GM23248 (cell line): ENCODE measurements around the gene GSG1L2. TPM values are rescaled to one million over a fixed set of nuclear protein-coding genes. Genes with fewer than 3 reads are reported as not detected.

Experiments used
- DNase-seq: peaks from one replicate; pipeline ENCODE4 v3.0.0-alpha.2; 2015
- H2AFZ ChIP-seq: fragments of 200-600 bp; sonication (generic); 2 replicates; pipeline ENCODE4 v1.6.1; 2016; ENCODE audit warnings: antibody characterized with exemption
- H3F3A ChIP-seq: fragments of 200-600 bp; sonication (generic); 2 replicates; pipeline ENCODE4 v1.6.1; 2016; ENCODE audit warnings: mild to moderate bottlenecking, antibody characterized with exemption, mixed run types; ENCODE audit not compliant: insufficient read depth
- H3K27ac ChIP-seq: fragments of 200-600 bp; sonication (generic); 2 replicates; pipeline ENCODE4 v1.5.1; 2016; ENCODE audit warnings: mild to moderate bottlenecking
- H3K27me3 ChIP-seq: fragments of 200-600 bp; sonication (generic); replicated peaks from 2 replicates; pipeline ENCODE4 v1.6.1; 2016; ENCODE audit warnings: mild to moderate bottlenecking; ENCODE audit not compliant: insufficient read depth
- H3K36me3 ChIP-seq: fragments of 200-600 bp; sonication (generic); 2 replicates; pipeline ENCODE4 v1.6.1; 2016; ENCODE audit warnings: low read depth, mild to moderate bottlenecking
- H3K4me1 ChIP-seq: fragments of 200-600 bp; sonication (generic); 2 replicates; pipeline ENCODE4 v1.6.1; 2016; ENCODE audit warnings: mild to moderate bottlenecking; ENCODE audit not compliant: insufficient read depth
- H3K4me2 ChIP-seq: fragments of 200-600 bp; sonication (generic); one replicate; pipeline ENCODE4 v1.6.1; 2016; ENCODE audit warnings: mild to moderate bottlenecking; ENCODE audit not compliant: unreplicated experiment
- H3K4me3 ChIP-seq: fragments of 200-600 bp; sonication (generic); 2 replicates; pipeline ENCODE4 v1.5.1; 2016; ENCODE audit warnings: mild to moderate bottlenecking
- H3K79me2 ChIP-seq: fragments of 200-600 bp; sonication (generic); 2 replicates; pipeline ENCODE4 v1.6.1; 2016; ENCODE audit warnings: mild to moderate bottlenecking; ENCODE audit not compliant: insufficient read depth
- H3K9ac ChIP-seq: fragments of 200-600 bp; sonication (generic); 2 replicates; pipeline ENCODE4 v1.6.1; 2016; ENCODE audit warnings: mild to moderate bottlenecking
- H3K9me2 ChIP-seq: fragments of 200-600 bp; sonication (generic); 2 replicates; pipeline ENCODE4 v1.6.1; 2016; ENCODE audit warnings: mixed run types, mild to moderate bottlenecking, moderate library complexity; ENCODE audit not compliant: insufficient read depth
- H3K9me3 ChIP-seq: fragments of 200-600 bp; sonication (generic); one replicate; pipeline ENCODE4 v1.6.1; 2017; ENCODE audit warnings: low read depth
- H4K20me1 ChIP-seq: fragments of 200-600 bp; sonication (generic); 2 replicates; pipeline ENCODE4 v1.6.0; 2016; ENCODE audit not compliant: insufficient read depth
- EZH2 ChIP-seq: fragments of 200-600 bp; sonication (generic); IDR thresholded peaks from 2 replicates; pipeline ENCODE4 v1.6.1; 2018; ENCODE audit warnings: antibody characterized with exemption, mild to moderate bottlenecking; ENCODE audit not compliant: insufficient read depth, poor library complexity, severe bottlenecking
- EZH2phosphoT487 ChIP-seq: fragments of 200-600 bp; sonication (generic); IDR thresholded peaks from 2 replicates; pipeline ENCODE4 v1.6.1; 2018; ENCODE audit warnings: antibody characterized with exemption, moderate library complexity, mild to moderate bottlenecking, low read depth; ENCODE audit not compliant: insufficient read depth
- WGBS, 2 experiments: methylation state at CpG; one replicate each; pipeline ENCODE4 v1.1.6; 2015 to 2017; ENCODE audit warnings: low lambda C conversion rate in 2 of 2, low coverage in 1 of 2; ENCODE audit errors: missing lambda C conversion rate in 2 of 2; 5-methylcytosine and 5-hydroxymethylcytosine counted together
- in situ Hi-C: fragments of 300-500 bp; cut with MboI; formaldehyde crosslinking; loops from 2 replicates; pipeline ENCODE4 v1.15.0; 2020
- polyA plus RNA-seq: library from polyadenylated mRNA; unstranded; fragments of >200 nt; fragmentation: Nextera tagmentation; extraction: Ambion mirVana; gene quantifications from 2 replicates; pipeline ENCODE4 v1.2.1, GENCODE V29; 2016
- total RNA-seq: library from RNA; depleted of rRNA; stranded (reverse); fragments of >200 nt; shearing (Covaris generic); gene quantifications from 2 replicates; pipeline ENCODE4 v1.2.3, GENCODE V29; 2014; rRNA removed

The GSG1L2 gene
- total RNA-seq (not detected in 2 replicates), polyA plus RNA-seq (not detected in 2 replicates)

GRCh38 chr17:9821921-9822320 is at the start of gene GSG1L2:
Gene GSG1L2 (minus strand): TSS chr17:9822079. CDS start chr17:9822071, 8 bp downstream.
- WGBS, 2 experiments = 48 to 55% methylated on average over 15 of the region's 15 CpGs
- Histone ChIP-seq H3K9me2 (no peaks in the 10 kb centered on the region), H2AFZ (no peak within 1 kb of the TSS), H4K20me1 (no peaks in the 10 kb centered on the region), H3K27ac (no peak within 1 kb of the TSS), H3K4me1 (no peaks in the 10 kb centered on the region), H3K9ac (no peak within 1 kb of the TSS), H3K27me3 (peaks cover 9% of the 10 kb centered on the region; the same call in 1 of the 2 replicates), H3K36me3 (no peaks in the 10 kb centered on the region), H3K79me2 (no peaks in the 10 kb centered on the region), H3F3A (no peaks in the 10 kb centered on the region), H3K4me3 (no peak within 1 kb of the TSS), H3K9me3 (no peaks in the 10 kb centered on the region), H3K4me2 (no peak within 1 kb of the TSS)
- DNase-seq = no peak
- in situ Hi-C loops = no loop called here
- TF ChIP-seq EZH2phosphoT487 (no peak), EZH2 (no peak)

DNA sequence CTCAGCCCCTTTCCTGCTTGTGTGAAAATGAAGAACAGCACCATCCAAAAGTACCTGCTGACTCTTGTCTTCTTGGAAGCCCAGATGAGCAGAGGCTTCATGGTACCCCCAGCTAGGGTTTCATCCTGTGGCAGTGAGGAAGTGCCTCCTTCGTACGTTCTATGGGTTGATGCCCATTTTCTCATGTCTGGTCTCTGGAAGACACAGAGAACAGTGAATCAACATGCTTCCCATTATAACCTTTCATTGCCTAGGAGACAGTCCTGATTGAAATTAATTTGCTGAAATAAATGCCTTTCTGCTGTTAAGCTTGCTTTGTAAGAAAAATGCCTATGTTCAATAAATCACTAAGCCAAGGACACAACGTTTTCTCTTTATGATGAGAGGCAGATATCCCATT is 46.7 kb upstream of the GSG1L2 start:
- Histone ChIP-seq H3K9ac (no peak overlapping the region), H3K4me3 (no peak overlapping the region), H3K27me3 (peaks cover 5% of the 10 kb centered on the region; the same call in 1 of the 2 replicates), H2AFZ (no peak overlapping the region), H3K4me1 (no peaks in the 10 kb centered on the region), H3K36me3 (no peaks in the 10 kb centered on the region), H3F3A (no peaks in the 10 kb centered on the region), H3K9me2 (no peaks in the 10 kb centered on the region), H3K27ac (no peak overlapping the region), H3K9me3 (no peaks in the 10 kb centered on the region), H3K79me2 (no peaks in the 10 kb centered on the region), H3K4me2 (no peak overlapping the region), H4K20me1 (no peaks in the 10 kb centered on the region)
- in situ Hi-C loops = no loop called here
- DNase-seq = no peak
- TF ChIP-seq EZH2 (no peak), EZH2phosphoT487 (no peak)
- WGBS, 2 experiments = 36 to 39% methylated on average over 3 of the region's 3 CpGs

DNA sequence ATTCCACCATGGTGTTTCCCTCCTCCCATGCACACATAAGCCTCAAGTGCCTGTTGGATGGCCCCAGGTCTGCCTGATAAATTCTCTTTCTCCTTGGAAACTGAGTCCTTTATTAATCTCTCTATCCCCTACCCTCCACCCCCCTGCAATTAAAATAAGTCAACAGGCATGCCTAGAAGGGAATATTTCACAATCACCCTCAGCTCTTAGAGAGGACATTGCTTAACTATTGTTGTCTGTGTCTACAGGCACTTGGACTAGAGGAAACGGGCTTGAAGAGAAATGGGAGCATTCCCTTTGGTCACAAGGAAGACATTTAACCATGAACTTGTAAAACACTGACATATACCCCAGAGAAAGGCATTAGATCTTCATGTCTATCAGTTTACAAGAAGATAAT is 43.7 kb upstream of the GSG1L2 start:
- TF ChIP-seq EZH2 (no peak), EZH2phosphoT487 (no peak)
- 6% methylated on average over 1 of the region's 1 CpG for WGBS, 2 experiments
- peak; percentile 6 for DNase-seq

DNA sequence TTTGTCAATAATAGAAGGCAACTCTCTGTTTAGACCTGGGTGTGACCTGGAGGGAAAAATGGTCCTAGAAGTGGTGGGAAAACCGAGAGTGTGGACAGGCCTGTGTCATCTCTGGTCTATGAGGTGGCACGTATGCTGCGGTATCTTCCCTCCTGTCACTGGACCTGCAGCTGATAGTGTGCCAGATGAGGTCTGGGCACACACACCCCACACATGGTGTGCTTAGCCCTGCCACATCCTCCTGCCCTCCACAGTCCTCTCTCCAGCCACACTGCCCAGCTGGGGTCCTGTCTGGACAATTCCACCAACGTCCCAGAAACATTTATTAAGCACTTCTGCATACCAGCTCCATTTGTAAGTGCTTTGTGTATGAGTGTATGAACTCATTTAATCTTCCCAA is 41.1 kb upstream of the GSG1L2 start:
- Histone ChIP-seq H3K9ac (no peak overlapping the region), H3K4me3 (no peak overlapping the region), H3K9me2 (no peaks in the 10 kb centered on the region), H3K79me2 (no peaks in the 10 kb centered on the region), H3K4me1 (no peaks in the 10 kb centered on the region), H3K27me3 (no peaks in the 10 kb centered on the region; the same call in 1 of the 2 replicates), H3K4me2 (no peak overlapping the region), H3K36me3 (no peaks in the 10 kb centered on the region), H3K27ac (no peak overlapping the region), H4K20me1 (no peaks in the 10 kb centered on the region), H3K9me3 (no peaks in the 10 kb centered on the region), H2AFZ (no peak overlapping the region), H3F3A (no peaks in the 10 kb centered on the region)
- in situ Hi-C loops = no loop called here
- 43 to 55% methylated on average over 4 of the region's 4 CpGs for WGBS, 2 experiments
- TF ChIP-seq EZH2phosphoT487 (no peak), EZH2 (no peak)
- no peak for DNase-seq

More for the DNA sequence above, 43.7 kb upstream of the GSG1L2 start:
- Histone ChIP-seq H3K4me1 (no peaks in the 10 kb centered on the region), H2AFZ (no peak overlapping the region), H3K79me2 (no peaks in the 10 kb centered on the region), H3K4me2 (no peak overlapping the region), H3K9me2 (no peaks in the 10 kb centered on the region), H4K20me1 (no peaks in the 10 kb centered on the region), H3K9me3 (no peaks in the 10 kb centered on the region), H3K9ac (no peak overlapping the region), H3K27ac (no peak overlapping the region), H3K27me3 (no peaks in the 10 kb centered on the region; the same call in 1 of the 2 replicates), H3F3A (no peaks in the 10 kb centered on the region), H3K36me3 (no peaks in the 10 kb centered on the region), H3K4me3 (no peak overlapping the region)
- in situ Hi-C loops = no loop called here

- no peaks in the 10 kb centered on the region for H3K79me2 ChIP-seq
- no peaks in the 10 kb centered on the region; the same call in 1 of the 2 replicates for H3K27me3 ChIP-seq
- H3K27ac ChIP-seq = no peak overlapping the region
- 59 to 61% methylated on average over 1 of the region's 1 CpG for WGBS, 2 experiments
- no peaks in the 10 kb centered on the region for H3K9me2 ChIP-seq
- H4K20me1 ChIP-seq = no peaks in the 10 kb centered on the region
- H2AFZ ChIP-seq = no peak overlapping the region
- H3K36me3 ChIP-seq = no peaks in the 10 kb centered on the region
- no peak overlapping the region for H3K4me3 ChIP-seq
- no peak for TF ChIP-seq EZH2phosphoT487
- TF ChIP-seq EZH2 = no peak
- H3K4me1 ChIP-seq = no peaks in the 10 kb centered on the region
- in situ Hi-C loops = no loop called here
- H3F3A ChIP-seq = no peaks in the 10 kb centered on the region
- no peak overlapping the region for H3K4me2 ChIP-seq
- H3K9ac ChIP-seq = no peak overlapping the region
- DNase-seq = no peak
- no peaks in the 10 kb centered on the region for H3K9me3 ChIP-seq
These were observed 40.3 kb upstream of the GSG1L2 start for GRCh38 chr17:9862220-9862619.
